Fibroblast of pulmonary artery (primary cell): ENCODE results near the gene ITPKC.

Experiments used
- DNase-seq: peaks from one replicate; pipeline ENCODE4 v3.0.0-alpha.2; 2010; ENCODE audit warnings: low read depth
- H3K4me3 ChIP-seq: replicated peaks from 2 replicates; pipeline ENCODE4 v1.5.1; 2011; ENCODE audit warnings: low read depth, mild to moderate bottlenecking, control low read depth, low read length, moderate library complexity
- CTCF ChIP-seq: IDR thresholded peaks from 2 replicates; pipeline ENCODE4 v1.5.1; 2011; ENCODE audit warnings: mild to moderate bottlenecking, control low read depth, low read length, inconsistent platforms; ENCODE audit errors: missing control alignments

Gene ITPKC

GRCh38 chr19:40740747-40741146 lies 23.8 kb downstream of the ITPKC start:
- no peak for DNase-seq
- TF ChIP-seq CTCF: no peak
- H3K4me3 ChIP-seq: no peak overlapping the region

- no peak for TF ChIP-seq CTCF
- no peak for DNase-seq
- no peak overlapping the region for H3K4me3 ChIP-seq
These were observed 24.8 kb downstream of the ITPKC start for GRCh38 chr19:40741527-40742390.

GRCh38 chr19:40742477-40742876 lies 25.6 kb downstream of the ITPKC start:
- TF ChIP-seq CTCF: no peak
- H3K4me3 ChIP-seq: no peak overlapping the region
- DNase-seq: no peak

GRCh38 chr19:40742886-40743285 lies 26.0 kb downstream of the ITPKC start:
- no peak for TF ChIP-seq CTCF
- DNase-seq: no peak

GRCh38 chr19:40743926-40744325 lies 27.0 kb downstream of the ITPKC start:
- DNase-seq: no peak
- no peak for TF ChIP-seq CTCF
- no peak overlapping the region for H3K4me3 ChIP-seq

More at GRCh38 chr19:40742886-40743285, 26.0 kb downstream of the ITPKC start:
- no peak overlapping the region for H3K4me3 ChIP-seq

- H3K4me3 ChIP-seq: no peak overlapping the region
These were observed 27.9 kb downstream of the ITPKC start for GRCh38 chr19:40744554-40745401.

More at GRCh38 chr19:40744554-40745401, 27.9 kb downstream of the ITPKC start:
- no peak for DNase-seq
- TF ChIP-seq CTCF: no peak
